ENCODE data around the gene AATK.

DNA sequence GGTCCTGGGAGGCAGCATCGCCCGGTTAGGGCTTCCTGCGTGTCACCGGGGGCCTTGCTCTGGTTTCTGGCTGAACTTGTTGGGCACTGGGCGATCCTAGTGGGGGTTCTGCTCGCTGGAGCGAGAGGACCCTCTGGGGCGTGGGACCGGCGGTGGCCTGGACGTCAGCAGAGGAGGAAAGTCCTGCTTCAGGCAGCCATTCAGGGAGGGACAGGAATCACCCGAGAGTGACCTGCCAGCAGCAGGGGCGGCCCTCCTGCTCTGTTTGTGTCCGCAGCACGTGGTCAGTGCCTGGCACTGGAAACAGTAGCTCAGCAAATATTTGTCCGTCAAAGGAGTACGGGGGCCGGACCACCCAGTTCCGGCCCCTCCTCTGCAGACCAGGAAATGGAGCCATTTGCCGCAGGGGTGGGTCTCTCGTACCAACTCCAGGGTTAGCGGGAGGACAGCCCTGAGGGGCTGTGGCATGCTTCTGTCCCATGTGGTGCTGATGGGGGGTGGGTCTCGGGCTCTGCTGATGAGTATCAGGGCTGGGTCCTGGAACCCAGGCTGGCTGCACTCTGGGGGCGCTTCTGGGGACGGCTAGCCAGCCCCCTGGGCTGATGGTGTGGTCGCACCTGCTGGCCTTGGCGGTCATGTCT is 82.8 kb downstream of the AATK start:
- TF ChIP-seq, protein P1, sequence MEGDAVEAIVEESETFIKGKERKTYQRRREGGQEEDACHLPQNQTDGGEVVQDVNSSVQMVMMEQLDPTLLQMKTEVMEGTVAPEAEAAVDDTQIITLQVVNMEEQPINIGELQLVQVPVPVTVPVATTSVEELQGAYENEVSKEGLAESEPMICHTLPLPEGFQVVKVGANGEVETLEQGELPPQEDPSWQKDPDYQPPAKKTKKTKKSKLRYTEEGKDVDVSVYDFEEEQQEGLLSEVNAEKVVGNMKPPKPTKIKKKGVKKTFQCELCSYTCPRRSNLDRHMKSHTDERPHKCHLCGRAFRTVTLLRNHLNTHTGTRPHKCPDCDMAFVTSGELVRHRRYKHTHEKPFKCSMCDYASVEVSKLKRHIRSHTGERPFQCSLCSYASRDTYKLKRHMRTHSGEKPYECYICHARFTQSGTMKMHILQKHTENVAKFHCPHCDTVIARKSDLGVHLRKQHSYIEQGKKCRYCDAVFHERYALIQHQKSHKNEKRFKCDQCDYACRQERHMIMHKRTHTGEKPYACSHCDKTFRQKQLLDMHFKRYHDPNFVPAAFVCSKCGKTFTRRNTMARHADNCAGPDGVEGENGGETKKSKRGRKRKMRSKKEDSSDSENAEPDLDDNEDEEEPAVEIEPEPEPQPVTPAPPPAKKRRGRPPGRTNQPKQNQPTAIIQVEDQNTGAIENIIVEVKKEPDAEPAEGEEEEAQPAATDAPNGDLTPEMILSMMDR (conservative IDR thresholded peaks at IDR 0.05; ENCODE audit: low read depth, low read length), result no peak
- TF ChIP-seq FOS (IDR thresholded peaks at IDR 0.05; ENCODE audit: low read depth, low read length) (no peak), MAZ (IDR thresholded peaks at IDR 0.05; ENCODE audit: borderline replicate concordance, low read depth, low read length) (no peak), MXI1 (IDR thresholded peaks at IDR 0.05; ENCODE audit: borderline replicate concordance, low read depth, low read length) (no peak), RAD21 (IDR thresholded peaks at IDR 0.05; ENCODE audit: low read length) (no peak), RCOR1 (IDR thresholded peaks at IDR 0.05; ENCODE audit: insufficient replicate concordance, low read length) (no peak), POLR2A (IDR thresholded peaks at IDR 0.05; ENCODE audit: low read depth, low read length) (no peak), RFX5 (IDR thresholded peaks at IDR 0.05; ENCODE audit: low read depth, low read length) (no peak), USF2 (IDR thresholded peaks at IDR 0.05; ENCODE audit: low read depth, low read length) (no peak), SMC3 (IDR thresholded peaks at IDR 0.05; ENCODE audit: low read depth, low read length) (no peak)

Measured in IMR-90 (cell line).